Upper lobe of left lung (tissue), 6 donors: ENCODE measurements around the gene TGM4. TPM values are rescaled to one million over a fixed set of nuclear protein-coding genes. Genes with fewer than 3 reads are reported as not detected.

Experiments
- ATAC-seq, 2 donors: fragments of 200-7000 bp; cut with Tn5 transposase; one replicate each; pipeline ENCODE4 v1.9.1; 2022; ENCODE audit warnings: mild to moderate bottlenecking in 2 of 2, moderate library complexity in 2 of 2; ENCODE audit not compliant: low FRiP score in 2 of 2
- DNase-seq, 2 donors: peaks; one replicate each; pipeline ENCODE4 v3.0.0-alpha.2; 2019 to 2020
- H3K27ac ChIP-seq, 4 donors: fragments of 200-600 bp; sonication (generic); one replicate each; pipeline ENCODE4 v1.5.1; 2016 to 2019
- H3K27me3 ChIP-seq, 4 donors: fragments of 200-600 bp; sonication (generic); one replicate each; pipeline ENCODE4 v1.5.1; 2017 to 2019
- H3K36me3 ChIP-seq, 4 donors: fragments of 200-600 bp; sonication (generic); one replicate each; pipeline ENCODE4 v1.5.1; 2016 to 2019
- H3K4me1 ChIP-seq, 4 donors: fragments of 200-600 bp; sonication (generic); one replicate each; pipeline ENCODE4 v1.5.1; 2018 to 2019
- H3K4me3 ChIP-seq, 4 donors: fragments of 200-600 bp; sonication (generic); one replicate each; pipeline ENCODE4 v1.5.1; 2017 to 2019; ENCODE audit warnings: mild to moderate bottlenecking in 2 of 4, moderate library complexity in 1 of 4
- H3K9me3 ChIP-seq, 4 donors: fragments of 200-600 bp; sonication (generic); one replicate each; pipeline ENCODE4 v1.5.1; 2018 to 2019
- EP300 ChIP-seq, 4 donors: sonication (generic); formaldehyde crosslinking; IDR thresholded peaks; one replicate each; pipeline ENCODE4 v1.5.1; 2017; ENCODE audit warnings: antibody characterized with exemption in 4 of 4, control low read depth in 2 of 4
- POLR2A ChIP-seq, 4 donors: fragments of 450-650 bp; IDR thresholded peaks; one replicate each; pipeline ENCODE4 v1.5.1; 2016 to 2017; ENCODE audit warnings: antibody characterized with exemption in 4 of 4, mild to moderate bottlenecking in 2 of 4
- POLR2AphosphoS5 ChIP-seq, 2 donors: sonication (generic); formaldehyde crosslinking; IDR thresholded peaks; one replicate each; pipeline ENCODE4 v1.5.1; 2017; ENCODE audit warnings: antibody characterized with exemption in 2 of 2
- WGBS, 2 donors: methylation state at CpG; one replicate each; pipeline ENCODE4 v1.1.5; 2017 to 2018; 5-methylcytosine and 5-hydroxymethylcytosine counted together
- total RNA-seq, 6 donors: library from RNA; depleted of rRNA in 4 of 6; stranded (reverse); fragments of >200 nt in 4 of 6; gene quantifications; one replicate each; pipeline versions ENCODE4 v1.1.0 to v1.2.1, GENCODE V29; 2016 to 2021
- TF ChIP-seq, protein P1 (sequence below), 6 experiments: fragments of 450-650 bp in 4 of 6; fragments of 200-600 bp in 2 of 6; sonication (generic) in 2 of 6; IDR thresholded peaks; one replicate each; pipeline ENCODE4 v1.5.1; 2016 to 2019; ENCODE audit warnings: antibody characterized with exemption in 6 of 6
- donor health status: DM: no; HTN: no; CAD: no; lungs with moderate emphysema.
- donor health status: DM: no; HTN: yes; CAD: no; lungs with severe emphysema.

TGM4 gene
- total RNA-seq, 6 donors from 2014 or later = not detected

DNA sequence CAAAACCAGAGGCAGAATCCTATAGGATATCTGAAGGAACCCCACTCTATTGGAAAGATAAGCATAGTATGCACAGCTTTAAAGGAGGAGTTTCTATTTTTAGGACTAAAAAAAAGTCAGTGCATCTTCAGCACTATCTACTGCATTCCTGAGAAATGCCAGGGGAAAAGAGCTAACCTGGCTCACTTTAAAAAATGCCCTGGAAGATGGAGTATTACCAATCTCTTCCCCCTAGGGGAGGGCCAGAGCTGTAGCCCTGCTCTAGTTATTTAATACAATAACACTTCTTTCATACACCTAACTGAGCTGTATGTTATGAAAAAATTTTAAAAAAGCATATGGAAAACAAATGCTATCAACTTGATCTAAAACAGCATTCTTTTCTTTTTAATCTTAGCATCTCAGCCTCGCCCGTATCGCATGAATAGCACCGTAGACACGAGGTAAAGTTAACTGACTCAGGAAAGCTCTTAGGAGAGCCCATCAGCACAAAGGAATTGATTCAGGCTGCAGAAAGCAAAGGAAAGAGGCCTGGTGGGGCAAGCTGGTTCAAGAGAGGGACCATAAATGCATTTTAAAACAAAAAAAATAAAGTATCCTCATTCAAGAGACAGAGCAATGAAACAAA is 50.2 kb downstream of the TGM4 start:
- no peaks in the 10 kb centered on the region for H3K27me3 ChIP-seq
- 78 to 86% methylated on average over 5 of the region's 5 CpGs for WGBS, 2 donors
- ATAC-seq (no peak), DNase-seq (no peak)
- H3K4me3 ChIP-seq = no peak overlapping the region
- peaks cover 15 to 72% (median 55%) of the 10 kb centered on the region in 4 donors for H3K36me3 ChIP-seq
- H3K9me3 ChIP-seq = no peaks in the 10 kb centered on the region
- peaks cover 0 to 3% (median 0%) of the 10 kb centered on the region in 4 donors for H3K4me1 ChIP-seq
- H3K27ac ChIP-seq = no peak overlapping the region
- TF ChIP-seq, protein P1, sequence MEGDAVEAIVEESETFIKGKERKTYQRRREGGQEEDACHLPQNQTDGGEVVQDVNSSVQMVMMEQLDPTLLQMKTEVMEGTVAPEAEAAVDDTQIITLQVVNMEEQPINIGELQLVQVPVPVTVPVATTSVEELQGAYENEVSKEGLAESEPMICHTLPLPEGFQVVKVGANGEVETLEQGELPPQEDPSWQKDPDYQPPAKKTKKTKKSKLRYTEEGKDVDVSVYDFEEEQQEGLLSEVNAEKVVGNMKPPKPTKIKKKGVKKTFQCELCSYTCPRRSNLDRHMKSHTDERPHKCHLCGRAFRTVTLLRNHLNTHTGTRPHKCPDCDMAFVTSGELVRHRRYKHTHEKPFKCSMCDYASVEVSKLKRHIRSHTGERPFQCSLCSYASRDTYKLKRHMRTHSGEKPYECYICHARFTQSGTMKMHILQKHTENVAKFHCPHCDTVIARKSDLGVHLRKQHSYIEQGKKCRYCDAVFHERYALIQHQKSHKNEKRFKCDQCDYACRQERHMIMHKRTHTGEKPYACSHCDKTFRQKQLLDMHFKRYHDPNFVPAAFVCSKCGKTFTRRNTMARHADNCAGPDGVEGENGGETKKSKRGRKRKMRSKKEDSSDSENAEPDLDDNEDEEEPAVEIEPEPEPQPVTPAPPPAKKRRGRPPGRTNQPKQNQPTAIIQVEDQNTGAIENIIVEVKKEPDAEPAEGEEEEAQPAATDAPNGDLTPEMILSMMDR (IDR thresholded peaks at IDR 0.05) = no peak
- no peak for TF ChIP-seq EP300 (IDR thresholded peaks at IDR 0.05)
- TF ChIP-seq POLR2A (IDR thresholded peaks at IDR 0.05) = no peak
- TF ChIP-seq POLR2AphosphoS5 (IDR thresholded peaks at IDR 0.05) = no peak

DNA sequence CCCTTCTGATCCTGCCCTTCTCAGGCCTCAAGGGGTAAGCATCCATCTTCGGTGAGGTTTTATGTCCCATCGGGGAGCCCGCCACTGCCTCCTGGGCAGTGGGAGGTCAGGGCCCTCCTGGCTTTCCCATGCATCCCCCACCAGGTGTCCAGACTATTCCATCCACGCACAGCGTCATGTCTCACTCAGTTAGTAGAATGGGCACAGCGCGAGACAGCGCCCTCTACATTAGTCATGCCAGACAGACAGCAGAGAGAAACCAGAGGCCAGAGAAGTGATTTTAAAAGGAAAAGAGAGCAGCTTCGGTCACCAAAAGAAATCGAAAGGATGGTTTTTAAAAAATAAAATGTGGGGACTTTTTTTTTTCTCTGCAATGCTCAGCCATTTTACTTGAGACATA is 51.8 kb downstream of the TGM4 start:
- no peaks in the 10 kb centered on the region for H3K9me3 ChIP-seq
- 96% methylated on average over 10 of the region's 10 CpGs for WGBS, 2 donors
- H3K27me3 ChIP-seq = no peaks in the 10 kb centered on the region
- peaks cover 15 to 78% (median 60%) of the 10 kb centered on the region in 4 donors for H3K36me3 ChIP-seq
- DNase-seq (no peak), ATAC-seq (no peak)
- TF ChIP-seq EP300 (IDR thresholded peaks at IDR 0.05) = no peak
- TF ChIP-seq POLR2A (IDR thresholded peaks at IDR 0.05) = no peak
- TF ChIP-seq, protein P1 (IDR thresholded peaks at IDR 0.05) = no peak
- no peak for TF ChIP-seq POLR2AphosphoS5 (IDR thresholded peaks at IDR 0.05)
- no peak overlapping the region for H3K4me3 ChIP-seq
- H3K4me1 ChIP-seq = peaks cover 0 to 2% (median 0%) of the 10 kb centered on the region in 4 donors
- H3K27ac ChIP-seq = no peak overlapping the region

DNA sequence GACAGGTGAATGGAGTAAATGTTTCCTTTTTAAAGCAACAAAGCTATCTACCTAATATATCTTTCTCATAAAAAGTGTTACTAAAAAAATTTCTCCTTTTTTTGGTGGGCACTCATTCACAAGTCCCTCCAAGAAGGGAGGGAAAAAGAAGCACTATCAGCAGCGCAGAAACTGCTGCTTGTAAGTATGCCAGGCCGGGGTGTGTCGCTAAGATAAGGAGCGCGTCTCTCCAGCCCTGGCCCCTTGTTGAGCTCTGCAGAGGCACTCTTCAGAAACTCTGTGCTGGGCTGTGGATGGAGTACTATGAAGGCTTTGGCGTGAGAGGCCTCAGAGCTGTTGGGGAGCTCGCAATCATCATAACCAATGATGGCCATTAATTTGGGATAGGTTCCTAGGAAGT is 52.5 kb downstream of the TGM4 start:
- H3K4me3 ChIP-seq = no peak overlapping the region
- no peak overlapping the region for H3K27ac ChIP-seq
- TF ChIP-seq POLR2A (IDR thresholded peaks at IDR 0.05) (no peak), POLR2AphosphoS5 (IDR thresholded peaks at IDR 0.05) (no peak), EP300 (IDR thresholded peaks at IDR 0.05) (no peak)
- TF ChIP-seq, protein P1 (IDR thresholded peaks at IDR 0.05) = no peak
- no peak for ATAC-seq
- peaks cover 0 to 4% (median 0%) of the 10 kb centered on the region in 4 donors for H3K4me1 ChIP-seq
- H3K9me3 ChIP-seq = no peaks in the 10 kb centered on the region
- no peak for DNase-seq
- H3K27me3 ChIP-seq = no peaks in the 10 kb centered on the region
- peaks cover 11 to 78% (median 60%) of the 10 kb centered on the region in 4 donors for H3K36me3 ChIP-seq
- WGBS, 2 donors = 77 to 78% methylated on average over 7 of the region's 7 CpGs

DNA sequence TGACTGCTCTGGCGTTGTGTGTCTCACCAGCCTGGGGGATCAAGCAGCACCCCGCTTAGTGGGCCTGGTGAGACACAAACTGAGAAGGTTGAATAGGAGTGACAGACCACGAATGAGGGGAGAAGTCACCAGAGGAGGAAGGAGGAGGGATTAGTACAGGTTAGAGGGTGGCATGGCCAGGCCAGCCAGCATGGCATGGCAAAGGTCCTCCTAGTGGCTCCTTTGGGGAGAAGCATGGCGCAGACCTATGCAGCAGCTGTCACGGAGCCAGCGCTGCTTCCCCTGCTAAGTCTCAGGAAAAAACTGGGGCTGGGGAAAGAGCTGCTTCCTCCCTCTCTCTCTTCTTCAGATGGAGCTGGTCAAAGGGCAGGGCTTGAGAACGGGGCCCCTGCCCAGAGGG is 53.0 kb downstream of the TGM4 start:
- DNase-seq (no peak), ATAC-seq (no peak)
- 95 to 97% methylated on average over 6 to 7 of the region's 7 CpGs for WGBS, 2 donors
- no peak overlapping the region for H3K27ac ChIP-seq
- no peaks in the 10 kb centered on the region for H3K27me3 ChIP-seq
- no peak overlapping the region for H3K4me3 ChIP-seq
- peaks cover 0 to 4% (median under 1%) of the 10 kb centered on the region in 4 donors for H3K4me1 ChIP-seq
- no peaks in the 10 kb centered on the region for H3K9me3 ChIP-seq
- TF ChIP-seq EP300 (IDR thresholded peaks at IDR 0.05) (no peak), POLR2A (IDR thresholded peaks at IDR 0.05) (no peak), POLR2AphosphoS5 (IDR thresholded peaks at IDR 0.05) (no peak)
- TF ChIP-seq, protein P1 (IDR thresholded peaks at IDR 0.05) = no peak
- peaks cover 11 to 78% (median 60%) of the 10 kb centered on the region in 4 donors for H3K36me3 ChIP-seq

DNA sequence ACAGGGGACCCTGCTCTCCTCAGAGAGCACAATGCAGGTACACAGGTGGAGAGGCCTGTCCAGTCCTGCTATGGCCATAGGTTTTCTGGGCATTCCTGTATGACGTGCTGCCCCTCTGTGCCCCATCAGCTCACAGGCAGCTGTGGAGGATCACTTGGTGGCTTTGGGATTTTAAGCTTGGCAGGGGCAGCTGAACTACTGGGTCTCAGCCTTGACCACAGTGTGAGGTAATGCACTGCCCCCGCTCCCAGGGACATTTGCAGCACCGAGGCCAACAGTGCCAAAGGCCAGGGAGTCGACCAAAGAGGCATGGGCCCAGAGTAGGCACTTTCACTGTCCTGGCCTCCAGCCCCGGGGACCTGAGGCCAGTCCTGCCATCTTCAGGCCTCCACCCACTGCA is 55.4 kb downstream of the TGM4 start:
- ATAC-seq = no peak
- TF ChIP-seq EP300 (IDR thresholded peaks at IDR 0.05) (no peak), POLR2AphosphoS5 (IDR thresholded peaks at IDR 0.05) (no peak), POLR2A (IDR thresholded peaks at IDR 0.05) (no peak)
- TF ChIP-seq, protein P1 (IDR thresholded peaks at IDR 0.05) = no peak
- H3K36me3 ChIP-seq = peaks cover 11 to 88% (median 57%) of the 10 kb centered on the region in 4 donors

More for the DNA sequence above, 55.4 kb downstream of the TGM4 start:
- Histone ChIP-seq H3K9me3 (no peaks in the 10 kb centered on the region), H3K27ac (no peak overlapping the region), H3K4me1 (peaks cover 6 to 19% (median 16%) of the 10 kb centered on the region in 4 donors), H3K4me3 (no peak overlapping the region), H3K27me3 (no peaks in the 10 kb centered on the region)
- no peak for DNase-seq
- 98 to 100% methylated on average over 1 to 5 of the region's 5 CpGs for WGBS, 2 donors
